ENCODE data around the gene YIPF5. TPM values are rescaled to one million over a fixed set of nuclear protein-coding genes. Genes with fewer than 3 reads are reported as not detected.

YIPF5 gene
- polyA plus RNA-seq, 3 donors, result 12.1 to 41.4 (median 32.4) TPM

GRCh38 chr5:144156767-144157171 lies 13.7 kb downstream of the YIPF5 start:
- H3K36me3 Mint-ChIP-seq, result peaks cover 22 to 32% of the 10 kb centered on the region in 2 donors

GRCh38 chr5:144151026-144151425 lies 19.4 kb downstream of the YIPF5 start:
- Mint-ChIP-seq H3K27me3 (ENCODE audit: low read depth in 3 of 3) (peaks cover 0 to 5% (median 4%) of the 10 kb centered on the region in 3 donors), H3K36me3 (peaks cover 0 to 2% of the 10 kb centered on the region in 2 donors), H3K9me3 (no peaks in the 10 kb centered on the region), H3K4me3 (no peak overlapping the region), H3K27ac (no peak overlapping the region), H3K4me1 (no peaks in the 10 kb centered on the region)
- H3K27me3 ChIP-seq (ENCODE audit: control insufficient read depth in 2 of 2, insufficient read depth in 2 of 2, low read length in 2 of 2), result no peaks in the 10 kb centered on the region
- no peak overlapping the region for H3K4me3 ChIP-seq (replicated peaks in 1 of 3; ENCODE audit: low read depth in 2 of 3, low read length in 3 of 3)
- H3K9ac ChIP-seq (ENCODE audit: insufficient read depth, low read length, poor library complexity, severe bottlenecking), result no peak overlapping the region
- no peak overlapping the region for H2AFZ ChIP-seq (ENCODE audit: insufficient read depth, low read depth, low read length, poor library complexity, severe bottlenecking)
- 100% methylated on average over 1 of the region's 3 CpGs for WGBS (ENCODE audit: insufficient coverage)
- no peaks in the 10 kb centered on the region for H3K9me3 ChIP-seq (replicated peaks in 1 of 2; ENCODE audit: control insufficient read depth in 1 of 2, insufficient read depth in 1 of 2, low read length in 2 of 2)
- no peak overlapping the region for H3K27ac ChIP-seq (ENCODE audit: low read depth in 1 of 2, low read length in 2 of 2)
- no peaks in the 10 kb centered on the region for H3K36me3 ChIP-seq (replicated peaks in 1 of 2; ENCODE audit: control insufficient read depth in 1 of 2, insufficient read depth in 2 of 2, low read length in 2 of 2)
- H3K4me1 ChIP-seq (ENCODE audit: control insufficient read depth in 1 of 2, insufficient read depth in 2 of 2, low read length in 2 of 2), result no peaks in the 10 kb centered on the region
- TF ChIP-seq CTCF (IDR thresholded peaks at IDR 0.05), result no peak
- no peak overlapping the region for H3K4me2 ChIP-seq (replicated peaks; ENCODE audit: extremely low read depth, low read length, poor library complexity, severe bottlenecking)
- no peak for DNase-seq
- intact Hi-C loops (cut with micrococcal nuclease), result no loop called here
- H3K79me2 ChIP-seq (ENCODE audit: insufficient read depth, low read length), result no peaks in the 10 kb centered on the region
- no peaks in the 10 kb centered on the region for H4K20me1 ChIP-seq (ENCODE audit: insufficient read depth, low read length)

More at GRCh38 chr5:144156767-144157171, 13.7 kb downstream of the YIPF5 start:
- H3K4me1 ChIP-seq (ENCODE audit: control insufficient read depth in 1 of 2, insufficient read depth in 2 of 2, low read length in 2 of 2), result no peaks in the 10 kb centered on the region
- H3K4me3 Mint-ChIP-seq, result no peak overlapping the region
- peaks cover 27 to 54% of the 10 kb centered on the region in 2 donors for H3K36me3 ChIP-seq (replicated peaks in 1 of 2; ENCODE audit: control insufficient read depth in 1 of 2, insufficient read depth in 2 of 2, low read length in 2 of 2)
- no peaks in the 10 kb centered on the region for H3K4me1 Mint-ChIP-seq
- no peaks in the 10 kb centered on the region for H4K20me1 ChIP-seq (ENCODE audit: insufficient read depth, low read length)
- TF ChIP-seq CTCF (IDR thresholded peaks at IDR 0.05), result no peak
- H3K9me3 ChIP-seq (replicated peaks in 1 of 2; ENCODE audit: control insufficient read depth in 1 of 2, insufficient read depth in 1 of 2, low read length in 2 of 2), result no peaks in the 10 kb centered on the region
- no peaks in the 10 kb centered on the region for H3K79me2 ChIP-seq (ENCODE audit: insufficient read depth, low read length)
- no CpG with 5 or more reads among the region's 2 CpGs for WGBS (ENCODE audit: insufficient coverage)
- H3K27ac Mint-ChIP-seq, result no peak overlapping the region
- no peak overlapping the region for H3K9ac ChIP-seq (ENCODE audit: insufficient read depth, low read length, poor library complexity, severe bottlenecking)
- H3K4me3 ChIP-seq (replicated peaks in 1 of 3; ENCODE audit: low read depth in 2 of 3, low read length in 3 of 3), result no peak overlapping the region
- no peaks in the 10 kb centered on the region for H3K27me3 ChIP-seq (ENCODE audit: control insufficient read depth in 2 of 2, insufficient read depth in 2 of 2, low read length in 2 of 2)
- H3K4me2 ChIP-seq (replicated peaks; ENCODE audit: extremely low read depth, low read length, poor library complexity, severe bottlenecking), result no peak overlapping the region
- intact Hi-C loops (cut with micrococcal nuclease), result no loop called here
- no peaks in the 10 kb centered on the region for H3K9me3 Mint-ChIP-seq
- no peak overlapping the region for H3K27ac ChIP-seq (ENCODE audit: low read depth in 1 of 2, low read length in 2 of 2)
- no peak for DNase-seq
- H3K27me3 Mint-ChIP-seq (ENCODE audit: low read depth in 3 of 3), result no peaks in the 10 kb centered on the region
- no peak overlapping the region for H2AFZ ChIP-seq (ENCODE audit: insufficient read depth, low read depth, low read length, poor library complexity, severe bottlenecking)

Measured in CD14-positive monocyte (primary cell).